Neuronal stem cell (in vitro differentiated cells): Measurements from ENCODE around the gene ANO7.
A peak's percentile ranks its signal among the peaks of the same experiment; 100 is the strongest.

Source experiments
- DNase-seq: peaks from one replicate; pipeline ENCODE4 v3.0.0-alpha.2; 2013; ENCODE audit warnings: low spot score
- H2AFZ ChIP-seq: one replicate; pipeline ENCODE4 v1.6.1; 2013; ENCODE audit warnings: mild to moderate bottlenecking, low read length, inconsistent platforms
- H2AK5ac ChIP-seq: 2 replicates; pipeline ENCODE4 v1.6.1; 2013; ENCODE audit warnings: low read depth, mild to moderate bottlenecking, inconsistent platforms, low read length, moderate library complexity, mixed read lengths
- H2BK120ac ChIP-seq: 2 replicates; pipeline ENCODE4 v1.6.1; 2013; ENCODE audit warnings: low read depth, mild to moderate bottlenecking, inconsistent platforms, low read length, moderate library complexity, mixed read lengths
- H2BK12ac ChIP-seq: one replicate; pipeline ENCODE4 v1.6.1; 2013; ENCODE audit warnings: low read length, inconsistent platforms
- H2BK15ac ChIP-seq: 2 replicates; pipeline ENCODE4 v1.6.1; 2013; ENCODE audit warnings: mild to moderate bottlenecking, low read length, inconsistent platforms, mixed read lengths
- H2BK5ac ChIP-seq: one replicate; pipeline ENCODE4 v1.6.1; 2013; ENCODE audit warnings: inconsistent platforms, mild to moderate bottlenecking, low read length, moderate library complexity
- H3K14ac ChIP-seq: one replicate; pipeline ENCODE4 v1.6.1; 2013; ENCODE audit warnings: low read length, inconsistent platforms
- H3K18ac ChIP-seq: 2 replicates; pipeline ENCODE4 v1.6.1; 2013; ENCODE audit warnings: low read length, inconsistent platforms
- H3K23ac ChIP-seq: 2 replicates; pipeline ENCODE4 v1.6.1; 2013; ENCODE audit warnings: low read depth, mild to moderate bottlenecking, mixed read lengths, low read length, inconsistent platforms; ENCODE audit not compliant: poor library complexity
- H3K27ac ChIP-seq: replicated peaks from 3 replicates; pipeline ENCODE4 v1.5.1; 2013; ENCODE audit warnings: low read length, inconsistent platforms
- H3K27me3 ChIP-seq, 3 experiments: 2 replicates each; pipeline ENCODE4 v1.6.1; 2013; ENCODE audit warnings: low read length in 3 of 3, mild to moderate bottlenecking in 2 of 3, inconsistent platforms in 1 of 3, low read depth in 1 of 3, mixed read lengths in 1 of 3, moderate library complexity in 1 of 3; ENCODE audit not compliant: control insufficient read depth in 3 of 3, insufficient read depth in 3 of 3
- H3K36me3 ChIP-seq, 2 donors: replicated peaks in 1 of 2; 2 replicates each; pipeline ENCODE4 v1.6.1; 2013; ENCODE audit warnings: low read length in 2 of 2; ENCODE audit not compliant: control insufficient read depth in 2 of 2, insufficient read depth in 2 of 2
- H3K4ac ChIP-seq: 2 replicates; pipeline ENCODE4 v1.6.1; 2013; ENCODE audit warnings: inconsistent platforms, mild to moderate bottlenecking, low read length, moderate library complexity
- H3K4me1 ChIP-seq, 2 donors: 1 replicate in 1 of 2; 2 replicates in 1 of 2; pipeline ENCODE4 v1.6.1; 2013; ENCODE audit warnings: low read length in 2 of 2, low read depth in 1 of 2; ENCODE audit not compliant: control insufficient read depth in 2 of 2, insufficient read depth in 1 of 2
- H3K4me2 ChIP-seq: one replicate; pipeline ENCODE4 v1.6.1; 2013; ENCODE audit warnings: mild to moderate bottlenecking, low read length, inconsistent platforms; ENCODE audit not compliant: insufficient read depth, poor library complexity, severe bottlenecking
- H3K4me3 ChIP-seq, 2 donors: 2 replicates each; pipeline ENCODE4 v1.5.1; 2013; ENCODE audit warnings: low read length in 2 of 2, mild to moderate bottlenecking in 2 of 2, inconsistent platforms in 1 of 2, moderate library complexity in 1 of 2
- H3K79me1 ChIP-seq: one replicate; pipeline ENCODE4 v1.6.1; 2013; ENCODE audit warnings: low read depth, mild to moderate bottlenecking, inconsistent platforms, low read length, moderate library complexity
- H3K9ac ChIP-seq: one replicate; pipeline ENCODE4 v1.6.1; 2013; ENCODE audit warnings: mild to moderate bottlenecking, low read depth, low read length, inconsistent platforms; ENCODE audit not compliant: poor library complexity
- H3K9me3 ChIP-seq, 2 donors: replicated peaks in 1 of 2; 2 replicates each; pipeline versions ENCODE3 to v1.6.1; 2013; ENCODE audit warnings: low read length in 2 of 2, mild to moderate bottlenecking in 2 of 2, inconsistent platforms in 1 of 2, low read depth in 1 of 2, mixed read lengths in 1 of 2, moderate library complexity in 1 of 2; ENCODE audit not compliant: control insufficient read depth in 2 of 2, insufficient read depth in 1 of 2
- H4K8ac ChIP-seq: one replicate; pipeline ENCODE4 v1.6.1; 2013; ENCODE audit warnings: low read depth, mild to moderate bottlenecking, inconsistent platforms, low read length, moderate library complexity
- H4K91ac ChIP-seq: one replicate; pipeline ENCODE4 v1.6.1; 2013; ENCODE audit warnings: low read length, low read depth, mild to moderate bottlenecking, inconsistent platforms; ENCODE audit not compliant: poor library complexity
- WGBS, 2 donors: extraction: QIAGEN DNeasy Blood & Tissue Kit; methylation state at CpG; one replicate each; pipeline ENCODE4 v1.1.7; 2013; ENCODE audit warnings: missing lambda C conversion rate in 2 of 2, mixed read lengths in 1 of 2; ENCODE audit not compliant: insufficient read length in 2 of 2, insufficient replicate concordance in 1 of 2; ENCODE audit errors: extremely low coverage in 2 of 2; 5-methylcytosine and 5-hydroxymethylcytosine counted together

The ANO7 gene

DNA sequence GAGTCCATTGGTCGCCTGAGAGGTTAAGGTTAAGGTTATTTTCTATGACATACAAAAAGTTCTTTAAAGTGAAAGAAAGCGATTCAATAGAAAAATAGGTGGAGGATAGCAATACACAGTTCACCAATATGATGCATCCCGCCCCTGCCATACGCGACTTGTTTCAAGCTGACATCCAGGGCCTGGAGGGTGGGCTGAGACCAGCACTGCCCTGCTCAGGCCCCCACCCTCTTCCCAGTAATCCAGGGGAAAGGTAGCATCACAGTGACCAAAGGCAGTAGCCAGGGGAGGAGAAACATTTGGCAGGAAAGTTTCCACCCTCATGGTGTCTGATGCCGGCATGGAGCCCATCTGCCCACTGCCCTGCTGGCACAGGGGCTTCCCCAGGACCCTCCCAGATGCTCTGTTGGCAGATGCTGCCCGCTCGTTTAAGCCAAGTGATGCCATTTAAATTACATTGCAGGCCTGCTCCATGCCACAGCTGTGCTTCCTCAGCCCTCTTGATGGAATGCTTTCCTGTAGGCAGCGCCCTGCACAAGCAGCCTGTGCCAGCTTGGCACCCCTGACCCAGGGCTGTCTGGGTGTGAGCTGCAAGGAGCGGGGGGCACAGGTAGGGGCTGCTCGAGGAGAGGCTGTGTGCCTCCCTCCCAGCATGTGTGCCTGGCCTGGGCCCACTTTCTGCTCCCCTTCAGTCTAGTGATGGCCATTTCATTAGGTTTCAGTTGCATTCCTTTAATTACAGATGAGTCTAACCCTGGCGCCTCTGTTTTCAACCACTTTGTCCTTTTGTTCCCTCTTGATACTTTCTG is 10.7 kb upstream of the ANO7 start:
- no peaks in the 10 kb centered on the region for H3K79me1 ChIP-seq
- no peak overlapping the region for H3K4me3 ChIP-seq
- peak overlapping the region; percentile 44 for H3K4ac ChIP-seq
- H3K4me1 ChIP-seq: peaks cover 2 to 6% of the 10 kb centered on the region in 2 donors
- peak overlapping the region; percentile 18 for H2AK5ac ChIP-seq
- H2BK12ac ChIP-seq: no peak overlapping the region
- H3K27ac ChIP-seq: no peak overlapping the region
- no peak overlapping the region for H3K4me2 ChIP-seq
- peak overlapping the region; percentile 66 for H3K14ac ChIP-seq
- no peak overlapping the region for H2BK120ac ChIP-seq
- H4K91ac ChIP-seq: no peak overlapping the region
- no CpG with 5 or more reads among the region's 12 CpGs for WGBS, 2 donors
- H3K23ac ChIP-seq: peak overlapping the region; percentile 55
- H2AFZ ChIP-seq: no peak overlapping the region
- no peak overlapping the region for H3K18ac ChIP-seq
- H2BK15ac ChIP-seq: no peak overlapping the region
- no peak overlapping the region for H2BK5ac ChIP-seq
- peaks cover 6 to 61% of the 10 kb centered on the region in 2 donors for H3K36me3 ChIP-seq
- H3K27me3 ChIP-seq: no peaks in the 10 kb centered on the region
- no peak overlapping the region for H4K8ac ChIP-seq
- peak overlapping the region; percentile 18 for H3K9ac ChIP-seq
- DNase-seq: no peak
- H3K9me3 ChIP-seq: peaks cover 0 to 2% of the 10 kb centered on the region in 2 donors

- H2AK5ac ChIP-seq: no peak overlapping the region
- H3K27ac ChIP-seq: no peak overlapping the region
- H2BK15ac ChIP-seq: no peak overlapping the region
- H3K14ac ChIP-seq: no peak overlapping the region
- H2BK12ac ChIP-seq: no peak overlapping the region
- no peak overlapping the region for H2BK120ac ChIP-seq
- H3K4me1 ChIP-seq: peaks cover 2 to 6% of the 10 kb centered on the region in 2 donors
- no peak overlapping the region for H2BK5ac ChIP-seq
- DNase-seq: no peak
- H4K91ac ChIP-seq: no peak overlapping the region
- no peak overlapping the region for H3K4me3 ChIP-seq
- peaks cover 11 to 69% of the 10 kb centered on the region in 2 donors for H3K36me3 ChIP-seq
- H3K23ac ChIP-seq: no peak overlapping the region
- no CpG with 5 or more reads among the region's 4 CpGs for WGBS, 2 donors
- no peaks in the 10 kb centered on the region for H3K79me1 ChIP-seq
- H3K18ac ChIP-seq: no peak overlapping the region
- H4K8ac ChIP-seq: no peak overlapping the region
- no peaks in the 10 kb centered on the region for H3K27me3 ChIP-seq
- no peak overlapping the region for H3K9ac ChIP-seq
- no peak overlapping the region for H2AFZ ChIP-seq
- H3K4ac ChIP-seq: no peak overlapping the region
- no peak overlapping the region for H3K4me2 ChIP-seq
- H3K9me3 ChIP-seq: peaks cover 0 to 2% of the 10 kb centered on the region in 2 donors
These were observed 9.5 kb upstream of the ANO7 start for GRCh38 chr2:241178961-241179360.

DNA sequence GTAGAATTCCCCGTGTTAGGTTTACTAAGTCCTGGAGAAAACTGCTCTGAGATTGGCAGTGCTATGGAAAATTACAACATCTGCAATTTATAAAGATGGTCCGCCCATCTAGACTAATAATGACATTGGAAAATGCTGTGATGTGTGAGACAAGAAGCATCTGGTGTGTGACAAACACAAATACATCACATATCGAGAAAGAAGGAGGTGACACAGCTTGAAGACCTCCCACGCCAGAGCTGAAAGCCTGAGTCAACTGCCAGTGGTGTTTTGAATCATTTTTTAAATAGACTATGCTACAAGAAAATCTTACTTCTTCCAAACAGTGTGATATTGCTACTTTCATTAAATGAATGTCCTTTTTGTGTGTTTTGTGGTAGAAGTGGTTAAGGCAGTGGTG is 8.6 kb upstream of the ANO7 start:
- Histone ChIP-seq H3K36me3 (peaks cover 11 to 63% of the 10 kb centered on the region in 2 donors), H2BK12ac (no peak overlapping the region), H3K9ac (no peak overlapping the region), H3K23ac (no peak overlapping the region), H3K18ac (no peak overlapping the region), H3K4ac (no peak overlapping the region), H2BK15ac (no peak overlapping the region), H3K4me1 (peaks cover 2 to 6% of the 10 kb centered on the region in 2 donors), H3K79me1 (no peaks in the 10 kb centered on the region), H4K8ac (no peak overlapping the region), H3K27ac (no peak overlapping the region), H2BK5ac (no peak overlapping the region), H2AK5ac (no peak overlapping the region), H2AFZ (no peak overlapping the region), H3K9me3 (peaks cover 0 to 2% of the 10 kb centered on the region in 2 donors), H4K91ac (no peak overlapping the region), H3K27me3 (no peaks in the 10 kb centered on the region), H3K14ac (no peak overlapping the region), H2BK120ac (no peak overlapping the region), H3K4me3 (no peak overlapping the region), H3K4me2 (no peak overlapping the region)
- no peak for DNase-seq
- WGBS, 2 donors: no CpG with 5 or more reads among the region's 4 CpGs

DNA sequence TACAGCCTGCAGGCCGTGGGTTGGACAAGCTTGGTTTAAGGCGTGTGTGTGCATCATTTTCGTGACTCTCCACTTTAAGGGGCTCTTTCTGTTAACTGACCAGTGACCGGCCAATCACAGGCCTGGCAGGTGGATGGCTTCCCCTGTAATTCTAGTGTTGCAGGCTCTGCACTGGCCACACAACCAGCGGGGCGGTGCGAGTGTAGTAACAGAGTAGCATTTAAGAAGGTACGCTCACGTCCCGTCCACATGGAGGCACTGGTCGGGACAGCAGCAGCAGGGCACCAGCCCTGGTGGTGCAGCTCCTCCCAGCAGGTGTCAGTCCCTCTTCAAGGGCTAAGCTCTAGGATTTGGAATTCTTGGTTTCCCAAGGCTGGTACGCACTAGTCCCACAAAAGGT is 8.0 kb upstream of the ANO7 start:
- Histone ChIP-seq H3K27ac (no peak overlapping the region), H3K79me1 (no peaks in the 10 kb centered on the region)

More for the DNA sequence above, 8.0 kb upstream of the ANO7 start:
- no peak overlapping the region for H2BK15ac ChIP-seq
- H3K4me1 ChIP-seq: peaks cover 2 to 6% of the 10 kb centered on the region in 2 donors
- H3K4ac ChIP-seq: no peak overlapping the region
- no peak overlapping the region for H3K4me2 ChIP-seq
- H2BK5ac ChIP-seq: no peak overlapping the region
- peaks cover 0 to 2% of the 10 kb centered on the region in 2 donors for H3K9me3 ChIP-seq
- no peak overlapping the region for H3K4me3 ChIP-seq
- peaks cover 11 to 57% of the 10 kb centered on the region in 2 donors for H3K36me3 ChIP-seq
- H2AK5ac ChIP-seq: no peak overlapping the region
- no peak overlapping the region for H3K9ac ChIP-seq
- WGBS, 2 donors: no CpG with 5 or more reads among the region's 12 CpGs
- H2BK12ac ChIP-seq: no peak overlapping the region
- no peak overlapping the region for H4K8ac ChIP-seq
- peak overlapping the region; percentile 38 for H3K18ac ChIP-seq
- no peak overlapping the region for H3K23ac ChIP-seq
- H2AFZ ChIP-seq: no peak overlapping the region
- H4K91ac ChIP-seq: no peak overlapping the region
- DNase-seq: no peak
- H3K14ac ChIP-seq: no peak overlapping the region
- H2BK120ac ChIP-seq: no peak overlapping the region
- no peaks in the 10 kb centered on the region for H3K27me3 ChIP-seq
